K562 (cell line): ENCODE results near the gene AJAP1. TPM values are rescaled to one million over a fixed set of nuclear protein-coding genes. Genes with fewer than 3 reads are reported as not detected.

Experiments
- ATAC-seq: fragments of 200-7000 bp; cut with Tn5 transposase; 3 replicates; pipeline ENCODE4 v1.9.1; 2020; ENCODE audit warnings: moderate library complexity
- BruUV-seq: library from RNA; stranded (reverse); fragments of 400-500 nt; replicated peaks from 2 replicates; lab custom pipeline; 2021; lab: Mats Ljungman, UMichigan
- CTCF ChIA-PET: fragments of 300-600 bp; formaldehyde crosslinking; extraction: SDS; loops from one replicate; lab custom pipeline; 2021; ENCODE audit warnings: low intra/inter-chr PET ratio; lab: Yijun Ruan, JAX
- POLR2A ChIA-PET: fragments of 300-600, 350-650 bp; sonication (Branson Sonifier 250); formaldehyde crosslinking; extraction: SDS; loops from one replicate; lab custom pipeline; 2021; ENCODE audit warnings: antibody characterized with exemption, inconsistent platforms; lab: Yijun Ruan, JAX
- DNase-seq, 4 experiments: peaks; one replicate each; pipeline versions ENCODE4 v3.0.0 to v3.0.0-alpha.2; 2011 to 2018; ENCODE audit warnings: low spot score in 3 of 4, mixed read lengths in 3 of 4; ENCODE audit errors: extremely low read depth in 1 of 4
- FAIRE-seq: peaks from 2 replicates; lab custom pipeline; 2011; peaks lifted over from hg19 to GRCh38; lab: Jason Lieb, UNC
- H2AFZ ChIP-seq: 2 replicates; pipeline ENCODE4 v1.6.0; 2011; ENCODE audit warnings: low read depth, low read length, control low read depth, inconsistent platforms
- H3K27ac ChIP-seq: fragments of 200-600 bp; 3 replicates; pipeline ENCODE4 v1.8.0; 2011; ENCODE audit warnings: low read depth, mild to moderate bottlenecking, control low read depth, inconsistent platforms, low read length, moderate library complexity, mixed read lengths; ENCODE audit errors: extremely low read depth
- H3K27me3 ChIP-seq, 2 experiments: fragments of 300-600 bp in 1 of 2; 2 replicates in 1 of 2; 3 replicates in 1 of 2; pipeline versions ENCODE4 v1.6.0 to v1.8.0; 2011; ENCODE audit warnings: inconsistent platforms in 2 of 2, low read length in 2 of 2, mild to moderate bottlenecking in 1 of 2, mixed read lengths in 1 of 2, moderate library complexity in 1 of 2; ENCODE audit not compliant: control insufficient read depth in 2 of 2, insufficient read depth in 2 of 2
- H3K36me3 ChIP-seq: fragments of 300-600 bp; 3 replicates; pipeline ENCODE4 v1.8.0; 2011; ENCODE audit warnings: mild to moderate bottlenecking, low read length, inconsistent platforms; ENCODE audit not compliant: control insufficient read depth, insufficient read depth
- H3K4me1 ChIP-seq, 2 experiments: fragments of 200-600 bp in 1 of 2; replicated peaks in 1 of 2; 2 replicates in 1 of 2; 3 replicates in 1 of 2; pipeline versions ENCODE4 v1.5.1 to v1.8.0; 2011; ENCODE audit warnings: inconsistent platforms in 2 of 2, low read length in 2 of 2, mild to moderate bottlenecking in 1 of 2, mixed read lengths in 1 of 2, moderate library complexity in 1 of 2; ENCODE audit not compliant: control insufficient read depth in 2 of 2, insufficient read depth in 2 of 2
- H3K4me2 ChIP-seq: 2 replicates; pipeline ENCODE4 v1.6.1; 2011; ENCODE audit warnings: low read length, control low read depth, inconsistent platforms, mixed read lengths; ENCODE audit not compliant: insufficient read depth
- H3K4me3 ChIP-seq: fragments of 200-600 bp; sonication (generic), shearing (Covaris generic); 2 replicates; pipeline ENCODE4 v1.5.1; 2016; ENCODE audit warnings: control low read depth, inconsistent platforms
- H3K79me2 ChIP-seq: fragments of 200-600 bp; 3 replicates; pipeline ENCODE4 v1.8.0; 2011; ENCODE audit warnings: low read length, inconsistent platforms; ENCODE audit not compliant: control insufficient read depth, insufficient read depth
- H3K9ac ChIP-seq, 2 experiments: 2 replicates each; pipeline versions ENCODE4 v1.6.0 to v1.6.1; 2011; ENCODE audit warnings: low read depth in 2 of 2, low read length in 2 of 2, control low read depth in 1 of 2, inconsistent platforms in 1 of 2, mild to moderate bottlenecking in 1 of 2, mixed read lengths in 1 of 2; ENCODE audit not compliant: insufficient read depth in 1 of 2
- H3K9me1 ChIP-seq: one replicate; pipeline ENCODE4 v1.6.0; 2011; ENCODE audit warnings: inconsistent platforms, mild to moderate bottlenecking, low read length, moderate library complexity; ENCODE audit not compliant: control insufficient read depth, insufficient read depth
- H3K9me3 ChIP-seq: replicated peaks from 2 replicates; pipeline ENCODE4 v1.5.1; 2011; ENCODE audit warnings: low read depth, low read length, inconsistent platforms; ENCODE audit not compliant: control insufficient read depth, insufficient read depth
- H4K20me1 ChIP-seq: replicated peaks from 2 replicates; pipeline ENCODE4 v1.6.1; 2011; ENCODE audit warnings: low read length, inconsistent platforms, mixed read lengths; ENCODE audit not compliant: control insufficient read depth, insufficient read depth
- CREBBP ChIP-seq: IDR thresholded peaks from one replicate; pipeline ENCODE4 v1.6.1; 2012; ENCODE audit warnings: low read depth, mild to moderate bottlenecking, control low read depth, inconsistent platforms, low read length
- TFE3 ChIP-seq: fragments of 450-650 bp; formaldehyde crosslinking; IDR thresholded peaks from 2 replicates; pipeline ENCODE4 v1.4.0; 2020; ENCODE audit warnings: mild to moderate bottlenecking, mixed read lengths
- USF2 ChIP-seq: sonication (generic); formaldehyde crosslinking; IDR thresholded peaks from 2 replicates; pipeline ENCODE4 v1.5.0; 2020; ENCODE audit warnings: missing genetic modification reagents
- ZBTB1 ChIP-seq: sonication (generic); formaldehyde crosslinking; IDR thresholded peaks from 2 replicates; pipeline ENCODE4 v1.8.1; 2023; ENCODE audit warnings: missing genetic modification reagents, low read depth, mild to moderate bottlenecking, borderline replicate concordance
- WGBS: fragments of 100-300 bp; shearing (Covaris generic); methylation state at CpG from one replicate; pipeline ENCODE4 v1.1.6; 2016; ENCODE audit warnings: low coverage, mixed read lengths; ENCODE audit not compliant: insufficient coverage; ENCODE audit errors: missing lambda C conversion rate; 5-methylcytosine and 5-hydroxymethylcytosine counted together
- in situ Hi-C: fragments of 300-500 bp; cut with MboI; formaldehyde crosslinking; loops from 4 replicates; pipeline ENCODE4 v1.15.0; 2018; ENCODE audit warnings: inconsistent platforms, mixed read lengths
- intact Hi-C: fragments of 100-400 bp; cut with micrococcal nuclease; formaldehyde crosslinking; loops from 2 replicates; pipeline ENCODE4 v1.14.2; 2022
- polyA plus RNA-seq, 8 experiments: library from polyadenylated mRNA; depleted of rRNA in 4 of 8; stranded (reverse) in 5 of 8; unstranded in 3 of 8; fragments of >200 nt; fragmentation: Nextera tagmentation in 2 of 8; fragmentation: Illumina TruSeq in 1 of 8; extraction: Ambion mirVana in 2 of 8; extraction: Trizol in 1 of 8; gene quantifications; 2 replicates each; pipeline versions ENCODE4 v1.2.1 to v1.2.3, GENCODE V29; 2011 to 2014; ENCODE audit warnings: inconsistent platforms in 1 of 8, missing spikeins in 1 of 8
- total RNA-seq, 7 experiments: library from RNA; depleted of rRNA in 6 of 7; stranded (reverse); fragments of >200 nt in 6 of 7; fragmentation: Illumina TruSeq in 2 of 7; extraction: Trizol in 2 of 7; gene quantifications; 2 replicates each; pipeline versions ENCODE4 v1.2.1 to v1.2.3, GENCODE V29; 2011 to 2021; ENCODE audit warnings: low replicate concordance in 1 of 7

Gene AJAP1
- total and polyA plus RNA-seq, 9 of the 15 experiments (the other 6 are each of a cell fraction or from before 2014, with no cell fraction given) = not detected

GRCh38 chr1:4699376-4700301 is 45.2 kb downstream of the AJAP1 start:
- BruUV-seq = no TSS peak
- peak; percentile 13; the same call in 1 of the 2 replicates for TF ChIP-seq USF2
- no peak for TF ChIP-seq CREBBP
- no peak for TF ChIP-seq ZBTB1 (CRISPR knock-in tag)
- peak; percentile 9; the same call in 1 of the 2 replicates for TF ChIP-seq TFE3 (CRISPR knock-in tag)
- Histone ChIP-seq H3K9me3 (no peaks in the 10 kb centered on the region), H3K4me2 (no peak overlapping the region), H4K20me1 (0 out of 2 replicates have a peak, but pooled peaks cover 4% of the 10 kb centered on the region), H3K27ac (no peak overlapping the region), H3K9me1 (no peaks in the 10 kb centered on the region), H3K36me3 (no peaks in the 10 kb centered on the region), H3K27me3 (peaks cover 0 to 22% of the 10 kb centered on the region in 2 experiments; a peak in 2 of 5 replicates), H3K4me3 (no peak overlapping the region), H3K79me2 (no peaks in the 10 kb centered on the region), H3K4me1 (no peaks in the 10 kb centered on the region), H2AFZ (no peak overlapping the region), H3K9ac (no peak overlapping the region)
- intact Hi-C loops (no loop called here), in situ Hi-C loops (no loop called here)
- 3% methylated on average over 21 of the region's 21 CpGs for WGBS
- no peak for ATAC-seq
- CTCF ChIA-PET = no interaction called here
- POLR2A ChIA-PET = interaction anchor here (0.7 kb wide), 1 partner anchor 11 kb away, joined by 3 read pairs; no protein-coding TSS in a partner anchor
- no peak for DNase-seq
- FAIRE-seq = no peak
